Measurements from ENCODE around the gene S100A2. TPM values are rescaled to one million over a fixed set of nuclear protein-coding genes. Genes with fewer than 3 reads are reported as not detected.

Gene S100A2
- total and polyA plus RNA-seq, 2 of the 13 experiments (the other 11 are each of a cell fraction or from before 2014, with no cell fraction given): 1.2 TPM

DNA sequence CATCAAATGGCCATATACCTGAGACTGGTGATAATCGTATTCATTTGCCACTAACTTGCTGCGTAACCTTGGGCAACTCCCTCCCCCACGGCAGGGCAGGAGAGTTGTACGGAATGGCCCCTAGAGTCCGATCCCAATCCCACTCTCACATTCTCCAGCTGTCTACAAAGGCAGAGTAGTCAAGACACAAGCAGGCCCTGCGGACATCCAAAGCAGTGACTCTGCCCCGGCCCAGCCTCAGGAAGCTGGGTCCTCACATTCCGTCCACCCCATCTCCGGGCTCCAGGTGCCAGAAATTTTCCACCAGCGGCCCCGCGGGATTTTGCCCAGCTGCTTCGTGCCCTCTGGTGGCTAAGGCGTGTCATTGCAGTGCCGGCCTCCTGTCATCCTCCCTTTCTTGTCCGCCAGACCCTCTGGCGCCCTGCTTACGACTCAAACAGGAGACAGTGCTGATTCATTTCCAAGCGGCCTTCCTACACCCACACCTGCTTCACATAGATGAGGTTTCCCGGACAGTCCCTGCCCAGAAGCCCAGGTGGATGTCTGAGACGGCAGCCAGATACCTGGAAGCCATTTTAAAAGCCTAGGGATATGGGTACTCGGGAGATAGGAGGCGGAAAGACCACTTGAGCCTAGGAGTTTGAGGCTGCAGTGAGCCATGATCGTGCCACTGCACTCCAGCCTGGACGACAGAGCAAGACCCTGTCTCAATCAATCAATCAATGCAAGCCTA, 2.9 kb upstream of the S100A2 start (continued):
- TF ChIP-seq, protein P1, sequence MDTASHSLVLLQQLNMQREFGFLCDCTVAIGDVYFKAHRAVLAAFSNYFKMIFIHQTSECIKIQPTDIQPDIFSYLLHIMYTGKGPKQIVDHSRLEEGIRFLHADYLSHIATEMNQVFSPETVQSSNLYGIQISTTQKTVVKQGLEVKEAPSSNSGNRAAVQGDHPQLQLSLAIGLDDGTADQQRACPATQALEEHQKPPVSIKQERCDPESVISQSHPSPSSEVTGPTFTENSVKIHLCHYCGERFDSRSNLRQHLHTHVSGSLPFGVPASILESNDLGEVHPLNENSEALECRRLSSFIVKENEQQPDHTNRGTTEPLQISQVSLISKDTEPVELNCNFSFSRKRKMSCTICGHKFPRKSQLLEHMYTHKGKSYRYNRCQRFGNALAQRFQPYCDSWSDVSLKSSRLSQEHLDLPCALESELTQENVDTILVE (CRISPR knock-in tag; IDR thresholded peaks at IDR 0.05): 0 out of 2 replicates have a peak, but pooled peaks have one; percentile 43
- TF ChIP-seq, protein P2, sequence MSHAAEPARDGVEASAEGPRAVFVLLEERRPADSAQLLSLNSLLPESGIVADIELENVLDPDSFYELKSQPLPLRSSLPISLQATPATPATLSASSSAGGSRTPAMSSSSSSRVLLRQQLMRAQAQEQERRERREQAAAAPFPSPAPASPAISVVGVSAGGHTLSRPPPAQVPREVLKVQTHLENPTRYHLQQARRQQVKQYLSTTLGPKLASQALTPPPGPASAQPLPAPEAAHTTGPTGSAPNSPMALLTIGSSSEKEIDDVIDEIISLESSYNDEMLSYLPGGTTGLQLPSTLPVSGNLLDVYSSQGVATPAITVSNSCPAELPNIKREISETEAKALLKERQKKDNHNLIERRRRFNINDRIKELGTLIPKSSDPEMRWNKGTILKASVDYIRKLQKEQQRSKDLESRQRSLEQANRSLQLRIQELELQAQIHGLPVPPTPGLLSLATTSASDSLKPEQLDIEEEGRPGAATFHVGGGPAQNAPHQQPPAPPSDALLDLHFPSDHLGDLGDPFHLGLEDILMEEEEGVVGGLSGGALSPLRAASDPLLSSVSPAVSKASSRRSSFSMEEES (CRISPR knock-in tag; IDR thresholded peaks at IDR 0.05): 0 out of 2 replicates have a peak, but pooled peaks have one; percentile 5
- TF ChIP-seq, protein P3, sequence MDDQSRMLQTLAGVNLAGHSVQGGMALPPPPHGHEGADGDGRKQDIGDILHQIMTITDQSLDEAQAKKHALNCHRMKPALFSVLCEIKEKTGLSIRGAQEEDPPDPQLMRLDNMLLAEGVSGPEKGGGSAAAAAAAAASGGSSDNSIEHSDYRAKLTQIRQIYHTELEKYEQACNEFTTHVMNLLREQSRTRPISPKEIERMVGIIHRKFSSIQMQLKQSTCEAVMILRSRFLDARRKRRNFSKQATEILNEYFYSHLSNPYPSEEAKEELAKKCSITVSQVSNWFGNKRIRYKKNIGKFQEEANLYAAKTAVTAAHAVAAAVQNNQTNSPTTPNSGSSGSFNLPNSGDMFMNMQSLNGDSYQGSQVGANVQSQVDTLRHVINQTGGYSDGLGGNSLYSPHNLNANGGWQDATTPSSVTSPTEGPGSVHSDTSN (CRISPR knock-in tag; IDR thresholded peaks at IDR 0.05; ENCODE audit: borderline replicate concordance): no peak
- TF ChIP-seq, protein P4, sequence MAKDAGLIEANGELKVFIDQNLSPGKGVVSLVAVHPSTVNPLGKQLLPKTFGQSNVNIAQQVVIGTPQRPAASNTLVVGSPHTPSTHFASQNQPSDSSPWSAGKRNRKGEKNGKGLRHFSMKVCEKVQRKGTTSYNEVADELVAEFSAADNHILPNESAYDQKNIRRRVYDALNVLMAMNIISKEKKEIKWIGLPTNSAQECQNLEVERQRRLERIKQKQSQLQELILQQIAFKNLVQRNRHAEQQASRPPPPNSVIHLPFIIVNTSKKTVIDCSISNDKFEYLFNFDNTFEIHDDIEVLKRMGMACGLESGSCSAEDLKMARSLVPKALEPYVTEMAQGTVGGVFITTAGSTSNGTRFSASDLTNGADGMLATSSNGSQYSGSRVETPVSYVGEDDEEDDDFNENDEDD (CRISPR knock-in tag; IDR thresholded peaks at IDR 0.05; ENCODE audit: borderline replicate concordance): peak; percentile 22; the same call in 1 of the 2 replicates
- TF ChIP-seq MATR3 (CRISPR knock-in tag; IDR thresholded peaks at IDR 0.05): no peak
- TF ChIP-seq, protein P5, sequence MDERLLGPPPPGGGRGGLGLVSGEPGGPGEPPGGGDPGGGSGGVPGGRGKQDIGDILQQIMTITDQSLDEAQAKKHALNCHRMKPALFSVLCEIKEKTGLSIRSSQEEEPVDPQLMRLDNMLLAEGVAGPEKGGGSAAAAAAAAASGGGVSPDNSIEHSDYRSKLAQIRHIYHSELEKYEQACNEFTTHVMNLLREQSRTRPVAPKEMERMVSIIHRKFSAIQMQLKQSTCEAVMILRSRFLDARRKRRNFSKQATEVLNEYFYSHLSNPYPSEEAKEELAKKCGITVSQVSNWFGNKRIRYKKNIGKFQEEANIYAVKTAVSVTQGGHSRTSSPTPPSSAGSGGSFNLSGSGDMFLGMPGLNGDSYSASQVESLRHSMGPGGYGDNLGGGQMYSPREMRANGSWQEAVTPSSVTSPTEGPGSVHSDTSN (CRISPR knock-in tag; IDR thresholded peaks at IDR 0.05): no peak
- no peak for TF ChIP-seq ZNF264 (CRISPR knock-in tag; IDR thresholded peaks at IDR 0.05)
- no peak for TF ChIP-seq CEBPB (IDR thresholded peaks at IDR 0.05; ENCODE audit: borderline replicate concordance, low read depth, low read length)
- no peak for TF ChIP-seq ZNF10 (CRISPR knock-in tag; IDR thresholded peaks at IDR 0.05; ENCODE audit: borderline replicate concordance, low read depth)
- no peak for TF ChIP-seq NCOA5 (CRISPR knock-in tag; IDR thresholded peaks at IDR 0.05)
- TF ChIP-seq NFE2L2 (IDR thresholded peaks at IDR 0.05; ENCODE audit: low read length): no peak
- TF ChIP-seq ZC3H13 (CRISPR knock-in tag; IDR thresholded peaks at IDR 0.05): no peak
- no peak for TF ChIP-seq ZNF34 (CRISPR knock-in tag; IDR thresholded peaks at IDR 0.05; ENCODE audit: borderline replicate concordance)
- TF ChIP-seq ZNF660 (CRISPR knock-in tag; IDR thresholded peaks at IDR 0.05; ENCODE audit: borderline replicate concordance, low read depth): no peak
- TF ChIP-seq, protein P6, sequence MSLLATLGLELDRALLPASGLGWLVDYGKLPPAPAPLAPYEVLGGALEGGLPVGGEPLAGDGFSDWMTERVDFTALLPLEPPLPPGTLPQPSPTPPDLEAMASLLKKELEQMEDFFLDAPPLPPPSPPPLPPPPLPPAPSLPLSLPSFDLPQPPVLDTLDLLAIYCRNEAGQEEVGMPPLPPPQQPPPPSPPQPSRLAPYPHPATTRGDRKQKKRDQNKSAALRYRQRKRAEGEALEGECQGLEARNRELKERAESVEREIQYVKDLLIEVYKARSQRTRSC (CRISPR knock-in tag; IDR thresholded peaks at IDR 0.05; ENCODE audit: low read depth): no peak
- TF ChIP-seq ELF1 (CRISPR knock-in tag; IDR thresholded peaks at IDR 0.05): no peak; the same call in 1 of the 2 replicates
- TF ChIP-seq REXO4 (CRISPR knock-in tag; IDR thresholded peaks at IDR 0.05; ENCODE audit: borderline replicate concordance): no peak
- TF ChIP-seq TAF15 (IDR thresholded peaks at IDR 0.05; ENCODE audit: low read depth, low read length, poor library complexity, severe bottlenecking): no peak
- no peak for TF ChIP-seq KLF9 (CRISPR knock-in tag; IDR thresholded peaks at IDR 0.05; ENCODE audit: low read depth)
- TF ChIP-seq ZNF780A (CRISPR knock-in tag; IDR thresholded peaks at IDR 0.05): no peak
- TF ChIP-seq PLRG1 (conservative IDR thresholded peaks at IDR 0.05): no peak
- TF ChIP-seq RBM39 (IDR thresholded peaks at IDR 0.05; ENCODE audit: low read depth, low read length, poor library complexity, severe bottlenecking): peak; percentile 44

Measured in HepG2 (cell line).